ENCODE data around the gene SRF. TPM values are rescaled to one million over a fixed set of nuclear protein-coding genes. Genes with fewer than 3 reads are reported as not detected.
A peak's percentile ranks its signal among the peaks of the same experiment; 100 is the strongest.

Gene SRF
- total RNA-seq, 1 donor from 2014 or later: 37.5 TPM

DNA sequence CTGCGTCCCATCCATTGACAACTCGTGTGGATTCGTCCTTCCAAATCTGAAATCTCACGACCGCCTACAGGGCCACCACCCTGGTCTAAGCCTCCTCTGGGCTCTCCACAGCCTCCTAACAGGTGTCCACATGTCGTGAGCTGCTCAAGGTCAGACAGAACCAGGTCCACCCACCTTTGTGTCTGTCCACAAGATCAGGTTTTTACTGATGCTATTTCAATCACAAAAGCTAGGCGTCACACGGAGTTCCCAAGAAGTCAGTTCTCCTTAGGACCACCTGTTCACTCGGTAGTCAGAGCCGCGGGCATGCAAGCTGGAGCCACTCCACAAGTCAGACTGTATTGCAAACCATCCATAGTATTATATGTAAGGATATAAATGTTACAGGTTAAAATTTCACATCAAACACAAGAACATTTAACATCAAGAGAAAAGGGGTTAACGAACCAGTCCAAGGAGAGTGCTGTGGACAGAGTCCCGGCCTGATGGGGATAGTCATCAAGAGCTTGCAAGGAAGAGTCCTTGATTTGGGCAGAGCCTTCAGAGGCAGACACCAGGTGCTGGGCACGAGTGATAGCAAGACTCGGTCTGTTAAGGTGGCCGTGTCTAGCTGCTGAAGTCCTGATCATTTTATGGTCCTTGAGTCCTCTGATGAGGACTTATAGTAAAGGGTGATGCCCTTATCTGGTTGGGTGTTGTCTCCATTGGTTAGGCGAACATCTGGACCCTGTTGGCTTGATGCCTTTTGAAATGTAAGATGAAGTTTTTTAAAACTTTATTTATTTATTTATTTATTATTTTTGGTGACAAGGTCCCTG, 58.9 kb downstream of the SRF start:
- peak overlapping the region; percentile 85 for H3K4me3 Mint-ChIP-seq
- H3K36me3 Mint-ChIP-seq (ENCODE audit: low read depth): no peaks in the 10 kb centered on the region
- H3K27me3 Mint-ChIP-seq (ENCODE audit: low read depth): peaks cover 29% of the 10 kb centered on the region
- TF ChIP-seq CTCF (conservative IDR thresholded peaks at IDR 0.05): no peak
- H3K9me3 Mint-ChIP-seq: no peaks in the 10 kb centered on the region
- H3K27ac Mint-ChIP-seq (ENCODE audit: unreplicated experiment): peak overlapping the region; percentile 80
- DNase-seq (ENCODE audit: low read depth, low spot score): no peak
- peaks cover 16% of the 10 kb centered on the region for H3K4me1 Mint-ChIP-seq

GRCh38 chr6:43231053-43231452, 60.0 kb downstream of the SRF start:
- H3K27me3 Mint-ChIP-seq (ENCODE audit: low read depth): peaks cover 33% of the 10 kb centered on the region
- no peaks in the 10 kb centered on the region for H3K9me3 Mint-ChIP-seq
- H3K36me3 Mint-ChIP-seq (ENCODE audit: low read depth): no peaks in the 10 kb centered on the region
- peaks cover 12% of the 10 kb centered on the region for H3K4me1 Mint-ChIP-seq
- H3K4me3 Mint-ChIP-seq: peak overlapping the region; percentile 59
- DNase-seq (ENCODE audit: low read depth, low spot score): no peak
- no peak for TF ChIP-seq CTCF (conservative IDR thresholded peaks at IDR 0.05)
- no peak overlapping the region for H3K27ac Mint-ChIP-seq (ENCODE audit: unreplicated experiment)

Other genes starting within 250 kb of the SRF start
- 61.3 and 62.6 TPM in 2 replicates for gene CNPY3, start 241.8 kb upstream of the SRF start, total RNA-seq
- 1.5 and 1.8 TPM in 2 replicates for gene GNMT, start 210.5 kb upstream of the SRF start, total RNA-seq
- gene PEX6, start 192.1 kb upstream of the SRF start, total RNA-seq: 21.7 and 22.5 TPM in 2 replicates
- gene PPP2R5D, start 186.7 kb upstream of the SRF start, total RNA-seq: 67.5 and 67.6 TPM in 2 replicates
- 94.7 and 102 TPM in 2 replicates for gene MEA1, start 157.3 kb upstream of the SRF start, total RNA-seq
- gene KLHDC3, start 157.0 kb upstream of the SRF start, total RNA-seq: 105 and 109 TPM in 2 replicates
- 89.1 and 93.4 TPM in 2 replicates for gene RRP36, start 149.6 kb upstream of the SRF start, total RNA-seq
- 40.6 and 42.9 TPM in 2 replicates for gene CUL7, start 117.4 kb upstream of the SRF start, total RNA-seq
- 45.7 and 56.8 TPM in 2 replicates for gene MRPL2, start 111.8 kb upstream of the SRF start, total RNA-seq
- 16.7 and 20.3 TPM in 2 replicates for gene KLC4, start 111.6 kb upstream of the SRF start, total RNA-seq
- gene PTK7, start 95.0 kb upstream of the SRF start, total RNA-seq: 101 and 106 TPM in 2 replicates
- 37.2 and 37.5 TPM in 2 replicates for gene CUL9, start 10.9 kb downstream of the SRF start, total RNA-seq
- 50.3 and 55.1 TPM in 2 replicates for gene DNPH1, start 58.2 kb downstream of the SRF start, total RNA-seq
- 5.1 and 5.4 TPM in 2 replicates for gene TTBK1, start 72.2 kb downstream of the SRF start, total RNA-seq
- 0.37 TPM in 1 of 2 replicates, not detected in the other for gene SLC22A7, start 127.0 kb downstream of the SRF start, total RNA-seq
- 2.0 and 2.6 TPM in 2 replicates for gene CRIP3, start 137.6 kb downstream of the SRF start, total RNA-seq
- gene ZNF318, start 198.4 kb downstream of the SRF start, total RNA-seq: 26.2 and 26.6 TPM in 2 replicates

Measured in neural crest cell (in vitro differentiated cells).